HFF-Myc (cell line): ENCODE measurements around the gene OVOL1.
"Not testable (repeated sequence)": the region's sequence is repeated elsewhere in the genome, so short reads cannot be mapped to it uniquely, and the experiment has no call there.

Experiments used
- DNase-seq: peaks from one replicate; pipeline ENCODE4 v3.0.0-alpha.2; 2011; ENCODE audit warnings: low read depth; ENCODE audit errors: extremely low read depth
- H3K4me3 ChIP-seq: replicated peaks from 2 replicates; pipeline ENCODE4 v1.5.1; 2011; ENCODE audit warnings: low read depth, mild to moderate bottlenecking, control low read depth, low read length
- TF ChIP-seq, protein P1 (sequence below): IDR thresholded peaks from 2 replicates; pipeline ENCODE4 v1.5.1; 2012; ENCODE audit warnings: mild to moderate bottlenecking, low read depth, low read length, control low read depth; ENCODE audit errors: missing control alignments

The OVOL1 gene

GRCh38 chr11:65744699-65745042 lies 42.2 kb upstream of the OVOL1 start:
- TF ChIP-seq, protein P1, sequence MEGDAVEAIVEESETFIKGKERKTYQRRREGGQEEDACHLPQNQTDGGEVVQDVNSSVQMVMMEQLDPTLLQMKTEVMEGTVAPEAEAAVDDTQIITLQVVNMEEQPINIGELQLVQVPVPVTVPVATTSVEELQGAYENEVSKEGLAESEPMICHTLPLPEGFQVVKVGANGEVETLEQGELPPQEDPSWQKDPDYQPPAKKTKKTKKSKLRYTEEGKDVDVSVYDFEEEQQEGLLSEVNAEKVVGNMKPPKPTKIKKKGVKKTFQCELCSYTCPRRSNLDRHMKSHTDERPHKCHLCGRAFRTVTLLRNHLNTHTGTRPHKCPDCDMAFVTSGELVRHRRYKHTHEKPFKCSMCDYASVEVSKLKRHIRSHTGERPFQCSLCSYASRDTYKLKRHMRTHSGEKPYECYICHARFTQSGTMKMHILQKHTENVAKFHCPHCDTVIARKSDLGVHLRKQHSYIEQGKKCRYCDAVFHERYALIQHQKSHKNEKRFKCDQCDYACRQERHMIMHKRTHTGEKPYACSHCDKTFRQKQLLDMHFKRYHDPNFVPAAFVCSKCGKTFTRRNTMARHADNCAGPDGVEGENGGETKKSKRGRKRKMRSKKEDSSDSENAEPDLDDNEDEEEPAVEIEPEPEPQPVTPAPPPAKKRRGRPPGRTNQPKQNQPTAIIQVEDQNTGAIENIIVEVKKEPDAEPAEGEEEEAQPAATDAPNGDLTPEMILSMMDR = no peak
- H3K4me3 ChIP-seq = no peak overlapping the region
- DNase-seq = no peak

DNA sequence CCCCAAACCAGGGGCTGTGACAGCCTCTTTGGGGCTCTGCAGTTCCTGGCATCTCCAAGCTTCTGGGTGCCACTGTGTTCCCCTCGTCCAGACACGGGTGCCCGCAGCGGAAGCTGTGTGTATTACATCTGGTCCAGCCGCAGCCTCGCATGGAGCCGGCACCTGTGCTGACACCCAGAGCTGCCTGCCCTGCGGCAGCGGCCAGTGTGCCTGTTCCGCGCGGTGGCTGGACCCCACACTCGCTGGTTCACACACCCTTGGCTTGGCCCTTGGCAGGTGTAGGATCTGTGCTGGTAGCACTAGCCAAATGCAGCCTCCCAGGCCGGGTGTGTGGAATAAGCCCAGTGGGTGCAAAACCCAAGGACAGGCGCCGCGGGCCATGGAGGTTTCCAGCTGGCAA lies 41.8 kb upstream of the OVOL1 start:
- DNase-seq = no peak
- H3K4me3 ChIP-seq = no peak overlapping the region
- TF ChIP-seq, protein P1 = no peak

GRCh38 chr11:65762169-65762568 lies 24.7 kb upstream of the OVOL1 start:
- not testable (repeated sequence) for H3K4me3 ChIP-seq

DNA sequence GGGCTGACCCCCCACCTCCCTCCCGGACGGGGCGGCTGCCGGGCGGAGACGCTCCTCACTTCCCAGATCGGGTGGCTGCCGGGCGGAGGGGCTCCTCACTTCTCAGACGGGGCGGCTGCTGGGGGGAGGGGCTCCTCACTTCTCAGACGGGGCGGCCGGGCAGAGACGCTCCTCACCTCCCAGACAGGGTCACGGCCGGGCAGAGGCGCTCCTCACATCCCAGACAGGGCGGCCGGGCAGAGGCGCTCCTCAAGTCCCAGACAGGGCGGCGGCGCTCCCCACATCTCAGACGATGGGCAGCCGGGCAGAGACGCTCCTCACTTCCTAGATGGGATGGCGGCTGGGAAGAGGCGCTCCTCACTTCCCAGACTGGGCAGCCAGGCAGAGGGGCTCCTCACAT lies 24.0 kb upstream of the OVOL1 start:
- DNase-seq, H3K4me3 ChIP-seq: not testable (repeated sequence)

More at GRCh38 chr11:65762169-65762568, 24.7 kb upstream of the OVOL1 start:
- DNase-seq = not testable (repeated sequence)

- no peak overlapping the region for H3K4me3 ChIP-seq
- no peak for DNase-seq
- TF ChIP-seq, protein P1 = no peak
Observed at GRCh38 chr11:65764434-65764833, 22.4 kb upstream of the OVOL1 start.

GRCh38 chr11:65766535-65766934 lies 20.3 kb upstream of the OVOL1 start:
- H3K4me3 ChIP-seq = no peak overlapping the region
- TF ChIP-seq, protein P1 = no peak
- no peak for DNase-seq

DNA sequence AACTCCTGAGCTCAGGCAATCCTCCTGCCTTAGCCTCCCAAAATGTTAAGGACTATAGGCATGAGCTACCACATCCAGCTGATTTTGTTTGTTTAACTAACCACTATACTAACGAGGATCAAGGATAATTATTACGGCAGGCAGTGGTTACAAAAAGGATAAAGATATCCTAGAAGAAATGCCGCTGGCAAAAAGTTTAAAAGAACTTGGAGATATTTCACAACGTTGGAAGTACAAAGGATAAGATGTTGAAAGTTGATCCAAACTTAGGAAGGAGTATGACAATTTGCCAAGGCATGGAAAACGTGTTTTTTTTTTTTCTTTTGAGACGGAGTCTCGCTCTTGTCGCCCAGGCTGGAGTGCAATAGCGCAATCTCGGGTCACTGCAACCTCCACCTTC lies 19.5 kb upstream of the OVOL1 start:
- no peak for DNase-seq

DNA sequence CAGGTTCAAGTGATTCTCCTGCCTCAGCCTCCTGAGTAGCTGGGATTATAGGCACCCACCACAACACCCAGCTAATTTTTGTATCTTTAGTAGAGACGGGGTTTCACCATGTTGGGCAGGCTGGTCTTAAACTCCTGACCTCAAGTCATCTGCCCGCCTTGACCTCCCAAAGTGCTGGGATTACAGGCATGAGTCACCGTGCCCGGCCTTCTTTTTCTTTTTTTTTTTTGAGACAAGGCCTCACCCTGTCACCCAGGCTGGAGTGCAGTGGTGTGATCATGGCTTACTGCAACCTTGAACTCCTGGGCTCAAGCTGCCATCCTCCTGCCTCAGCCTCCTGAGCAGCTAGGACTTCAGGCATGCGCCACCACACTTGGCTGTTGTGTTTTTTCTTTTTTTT lies 19.1 kb upstream of the OVOL1 start:
- not testable (repeated sequence) for H3K4me3 ChIP-seq, DNase-seq

More for the DNA sequence above, 19.5 kb upstream of the OVOL1 start:
- H3K4me3 ChIP-seq = no peak overlapping the region
- TF ChIP-seq, protein P1 = no peak

DNA sequence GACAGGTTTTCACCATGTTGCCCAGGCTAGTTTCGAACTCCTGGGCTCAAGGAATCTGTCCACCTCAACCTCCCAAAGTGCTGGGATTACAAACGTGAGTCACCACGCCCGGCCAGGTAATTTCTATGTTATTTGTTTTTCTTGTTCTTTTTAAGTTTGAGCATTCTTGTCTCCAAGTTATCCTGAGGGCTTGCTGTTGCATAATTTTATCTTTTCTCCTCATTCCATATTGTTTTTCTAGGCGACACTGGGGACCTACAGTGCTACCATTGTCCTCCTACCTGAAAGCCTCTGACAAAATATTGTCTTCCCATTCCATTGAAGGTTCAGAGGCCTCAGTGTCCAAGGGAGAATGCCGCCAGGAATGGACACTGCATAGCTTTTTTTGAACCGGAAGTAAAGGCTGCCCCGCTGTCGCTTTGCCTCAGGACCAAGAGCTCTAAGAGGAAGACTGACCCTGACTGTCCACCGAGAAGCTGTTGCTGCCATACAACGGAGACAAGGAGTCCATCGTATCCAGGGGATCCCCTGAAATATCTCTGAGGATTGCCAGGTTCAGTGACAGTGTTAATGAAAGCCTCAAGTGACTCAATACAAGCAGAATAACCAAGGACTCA lies 15.8 kb upstream of the OVOL1 start:
- no peak overlapping the region for H3K4me3 ChIP-seq
- DNase-seq = no peak
- TF ChIP-seq, protein P1 = no peak
